K562 (cell line): ENCODE data around the gene PRICKLE3.

ENCODE experiments used
- DPF2 ChIP-seq: fragments of 450-650 bp; IDR thresholded peaks from 2 replicates; pipeline ENCODE4 v1.6.1; 2016
- RFX5 ChIP-seq: IDR thresholded peaks from 2 replicates; pipeline ENCODE4 v1.6.1; 2011; ENCODE audit warnings: low read depth, mild to moderate bottlenecking, improper control_type of control experiment, low read length
- ZZZ3 ChIP-seq: fragments of 450-650 bp; IDR thresholded peaks from 2 replicates; pipeline ENCODE4 v1.6.1; 2016; ENCODE audit warnings: antibody characterized with exemption, mild to moderate bottlenecking, moderate library complexity

- TF ChIP-seq ZZZ3 (no peak), DPF2 (no peak), RFX5 (no peak)
These were observed 35.7 kb upstream of the PRICKLE3 start for GRCh38 chrX:49221868-49222267.
